CD4-positive, alpha-beta T cell treated with Interleukin-15 for 4 hours (primary cell): Measurements from ENCODE around the gene TMTC4.

Experiments
- DNase-seq: peaks from one replicate; pipeline ENCODE4 v3.0.0-alpha.2; 2020; ENCODE audit warnings: low spot score

TMTC4 gene

DNA sequence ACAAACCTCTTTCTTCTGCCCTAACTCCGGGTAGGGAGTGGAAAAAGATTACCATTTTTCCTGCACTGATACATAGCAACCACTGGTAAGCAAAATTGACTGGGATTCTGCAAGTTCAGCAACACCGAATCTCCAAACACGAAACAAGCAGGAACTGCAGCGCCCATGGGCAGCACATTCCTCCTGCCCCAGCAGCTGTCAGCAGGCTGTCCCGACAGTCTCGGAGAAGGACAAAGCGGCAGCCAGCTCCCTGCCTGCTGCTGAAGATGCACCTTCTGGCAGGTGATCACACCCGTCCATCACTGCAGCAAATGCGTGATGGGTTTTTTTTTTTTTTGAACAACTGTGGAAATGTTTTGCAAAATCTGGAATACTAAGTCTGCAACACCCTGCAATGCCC, 6.7 kb downstream of the TMTC4 start:
- no peak for DNase-seq

DNA sequence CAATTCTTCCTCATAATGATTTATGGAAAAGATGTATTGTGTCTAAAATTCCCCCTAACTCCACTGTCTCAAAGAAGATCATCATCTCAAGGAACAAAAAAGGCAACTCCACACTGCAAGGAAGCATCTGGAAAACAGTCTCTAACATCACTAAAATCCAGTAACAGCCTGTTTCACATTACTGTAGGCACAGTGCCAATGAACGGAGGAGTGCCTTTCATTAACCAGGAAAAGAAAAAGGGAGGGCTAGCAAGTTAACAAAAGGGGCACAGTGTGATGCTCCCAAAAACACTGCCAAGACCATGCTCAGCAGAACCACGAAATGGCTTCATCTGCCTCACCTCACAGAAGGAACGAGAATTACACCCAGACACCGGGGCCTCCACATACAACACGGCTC, 8.5 kb downstream of the TMTC4 start:
- DNase-seq, result no peak

GRCh38 chr13:100665403-100665802, 9.2 kb downstream of the TMTC4 start:
- no peak for DNase-seq

- no peak for DNase-seq
Measured at GRCh38 chr13:100664171-100664900, 10.3 kb downstream of the TMTC4 start.

DNA sequence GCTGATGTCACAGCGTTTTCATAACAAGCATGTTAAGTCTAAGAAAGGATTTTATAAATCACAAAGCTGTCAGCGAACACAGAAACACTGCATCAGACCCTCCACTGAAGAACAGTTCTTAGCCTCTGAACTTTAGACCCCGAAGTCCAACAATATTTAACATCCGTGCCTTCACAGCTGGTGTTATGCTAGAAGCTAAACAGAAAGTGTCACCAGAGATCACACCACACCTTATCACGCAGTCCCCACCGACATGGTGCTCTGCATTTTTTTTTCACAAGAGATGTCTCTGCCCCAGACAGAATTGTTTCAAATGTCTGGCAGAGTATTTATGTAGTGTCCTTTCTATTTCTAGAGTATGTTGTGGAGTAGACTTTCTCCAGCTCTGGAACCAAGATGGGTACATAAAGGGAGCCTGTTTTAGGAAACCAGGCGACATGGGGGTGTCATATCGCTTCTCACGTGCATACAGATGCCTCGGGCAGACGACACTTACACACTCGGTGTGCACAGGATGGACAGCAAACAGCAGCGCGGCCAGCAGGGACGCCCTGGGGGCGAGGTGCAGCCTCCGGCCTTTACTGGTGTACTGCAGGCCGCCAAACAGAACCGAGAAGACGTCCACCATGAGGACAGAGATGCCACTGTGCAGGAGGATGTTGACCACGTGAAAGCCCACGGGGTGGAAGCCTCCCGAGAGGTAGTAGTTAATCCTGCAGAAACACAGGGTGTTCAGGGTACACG, 12.0 kb downstream of the TMTC4 start:
- no peak for DNase-seq

DNA sequence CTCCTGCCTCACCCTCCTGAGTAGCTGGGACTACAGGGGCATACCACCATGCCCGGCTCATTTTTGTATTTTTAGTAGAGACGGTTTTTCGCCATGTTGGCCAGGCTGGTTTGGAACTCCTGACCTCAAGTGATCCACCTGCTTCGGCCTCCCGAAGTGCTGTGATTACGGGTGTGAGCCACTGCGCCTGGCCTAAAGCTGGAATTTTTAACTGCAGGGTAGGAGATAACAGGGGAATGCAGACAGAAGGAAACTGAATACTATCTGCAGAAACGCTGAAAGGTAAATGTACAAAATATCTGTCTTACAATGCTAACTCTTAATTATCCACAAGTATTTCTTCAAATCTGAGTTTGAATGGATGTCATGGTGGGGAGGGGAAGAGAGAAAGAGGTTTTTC, 13.8 kb downstream of the TMTC4 start:
- no peak for DNase-seq

GRCh38 chr13:100659578-100659977, 15.0 kb downstream of the TMTC4 start:
- no peak for DNase-seq

- no peak for DNase-seq
Measured at GRCh38 chr13:100658363-100658762, 16.2 kb downstream of the TMTC4 start.

- no peak for DNase-seq
Measured at GRCh38 chr13:100657881-100658315, 16.7 kb downstream of the TMTC4 start.

- DNase-seq, result no peak
Measured at GRCh38 chr13:100652510-100652909, 22.1 kb downstream of the TMTC4 start.

GRCh38 chr13:100650326-100650725, 24.3 kb downstream of the TMTC4 start:
- DNase-seq, result no peak

DNA sequence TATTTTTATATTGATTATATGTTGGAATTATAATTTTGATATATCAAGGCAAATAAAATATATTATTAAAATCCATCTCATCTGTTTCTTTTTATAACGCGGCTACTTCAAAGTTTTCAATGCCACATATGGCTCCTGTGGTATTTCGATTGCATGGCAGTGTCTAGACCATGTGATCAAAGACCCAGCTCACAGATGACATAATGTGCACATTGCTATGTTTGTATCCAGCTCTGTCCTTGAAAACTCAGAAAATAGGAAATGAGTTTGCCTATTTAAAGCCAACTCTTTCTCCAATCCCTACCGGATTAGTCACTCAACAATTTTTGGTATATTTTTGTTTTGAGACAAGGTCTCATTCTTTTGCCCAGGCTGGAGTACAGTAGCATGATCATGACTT, 26.2 kb downstream of the TMTC4 start:
- no peak for DNase-seq

DNA sequence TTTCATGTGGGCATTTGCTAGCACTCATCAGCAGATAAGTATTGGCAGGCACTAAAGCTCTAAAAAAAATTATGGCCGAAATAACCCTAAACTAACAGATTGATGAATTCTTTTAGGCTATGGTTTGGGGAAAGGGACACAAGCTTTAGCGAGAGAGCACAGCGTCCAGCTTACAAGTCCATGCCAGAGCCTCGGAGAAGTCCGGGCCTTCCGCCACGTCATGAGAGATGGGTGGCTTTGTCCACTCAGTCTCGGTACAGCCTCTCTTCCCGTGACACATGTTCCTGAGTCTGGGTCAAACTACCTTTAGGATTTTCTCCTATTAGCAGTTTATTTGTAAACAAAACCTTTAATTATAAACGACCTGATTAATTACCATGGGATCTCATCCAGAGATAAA, 27.7 kb downstream of the TMTC4 start:
- DNase-seq, result no peak

GRCh38 chr13:100646030-100646673, 28.4 kb downstream of the TMTC4 start:
- no peak for DNase-seq

- DNase-seq, result no peak
Measured at GRCh38 chr13:100645382-100645781, 29.2 kb downstream of the TMTC4 start.

- no peak for DNase-seq
Measured at GRCh38 chr13:100644371-100644770, 30.2 kb downstream of the TMTC4 start.

- DNase-seq, result no peak
Measured at GRCh38 chr13:100637796-100638195, 36.8 kb downstream of the TMTC4 start.

GRCh38 chr13:100637380-100637779, 37.2 kb downstream of the TMTC4 start:
- DNase-seq, result no peak

GRCh38 chr13:100636441-100636840, 38.2 kb downstream of the TMTC4 start:
- no peak for DNase-seq

DNA sequence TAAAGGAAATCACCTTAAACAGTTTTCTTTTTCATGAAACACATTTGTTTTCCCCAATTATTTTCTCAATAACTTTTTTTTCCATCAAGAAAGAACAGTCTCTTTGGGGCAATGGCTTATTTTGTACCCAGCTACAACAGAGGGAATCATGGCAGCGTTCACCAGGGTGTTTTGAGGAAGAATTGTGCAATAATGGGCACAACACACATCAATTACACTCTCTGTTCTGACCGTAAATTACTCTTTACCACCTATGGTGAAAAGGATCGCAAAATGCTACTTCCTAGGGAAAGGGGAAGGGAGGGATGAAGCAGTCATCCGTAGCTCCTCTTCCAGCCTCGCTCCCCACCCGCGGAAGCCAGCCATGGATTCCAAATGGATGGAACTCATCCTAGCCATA, 38.6 kb downstream of the TMTC4 start:
- no peak for DNase-seq

GRCh38 chr13:100634696-100635095, 39.9 kb downstream of the TMTC4 start:
- no peak for DNase-seq

DNA sequence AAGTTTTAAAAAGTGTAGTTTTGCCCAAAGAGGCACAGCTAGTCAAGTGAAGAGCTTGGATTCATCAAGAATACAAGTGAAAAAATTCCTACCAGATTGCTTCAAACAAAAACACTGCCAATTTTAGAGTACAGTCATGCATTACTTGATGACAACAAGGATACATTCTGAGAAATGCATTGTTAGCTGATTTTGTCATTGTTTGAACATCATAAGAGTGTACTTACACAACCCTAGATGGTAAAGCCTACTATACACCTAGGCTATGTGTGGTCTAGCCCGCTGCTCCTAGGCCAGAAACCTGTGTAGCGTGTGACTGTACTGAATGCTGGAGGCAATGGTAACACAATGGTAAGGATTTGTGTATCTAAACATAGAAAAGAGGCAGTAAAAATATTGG, 41.1 kb downstream of the TMTC4 start:
- no peak for DNase-seq

DNA sequence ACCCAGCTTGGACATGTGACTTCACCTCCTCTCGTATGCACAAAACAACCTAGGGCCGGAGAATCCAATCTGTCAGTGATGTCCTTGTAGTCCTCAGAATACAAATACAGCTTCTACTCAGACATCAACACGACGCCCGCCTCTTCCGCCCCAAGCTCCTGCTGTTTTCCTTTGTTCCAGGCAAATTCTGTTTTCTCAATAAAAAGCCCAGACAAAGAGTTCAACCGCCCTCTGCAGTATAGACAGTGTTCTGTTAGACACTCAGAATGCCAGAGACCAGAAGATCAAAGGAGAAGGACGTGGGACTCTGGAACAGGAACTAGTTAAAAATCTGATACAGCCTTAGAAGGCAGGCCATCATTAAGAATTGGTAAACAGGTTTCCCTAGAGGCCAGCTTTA, 44.0 kb downstream of the TMTC4 start:
- DNase-seq, result no peak
